ENCODE results near the gene CD300LG.

GRCh38 chr17:43832168-43832975 lies 14.6 kb upstream of the CD300LG start:
- TF ChIP-seq CTCF (IDR thresholded peaks at IDR 0.05) = no peak
- TF ChIP-seq POLR2A (IDR thresholded peaks at IDR 0.05) = no peak
- no peak for TF ChIP-seq POLR2AphosphoS5 (IDR thresholded peaks at IDR 0.05)
- no peak for TF ChIP-seq EP300 (IDR thresholded peaks at IDR 0.05)

Data from suprapubic skin (tissue), 4 donors.